BE2C (cell line): ENCODE measurements around the gene STEAP1B.

Experiments used
- DNase-seq: peaks from one replicate; pipeline ENCODE4 v3.0.0-alpha.2; 2020
- H3K27me3 ChIP-seq: fragments of 250-450 bp; sonication (Bioruptor Pico); 2 replicates; pipeline ENCODE4 v1.5.1; 2020; ENCODE audit warnings: mild to moderate bottlenecking
- H3K36me3 ChIP-seq: fragments of 250-450 bp; sonication (Bioruptor Pico); 2 replicates; pipeline ENCODE4 v1.5.1; 2020; ENCODE audit warnings: mild to moderate bottlenecking
- H3K4me1 ChIP-seq: fragments of 250-450 bp; sonication (Bioruptor Pico); 2 replicates; pipeline ENCODE4 v1.5.1; 2020
- H3K4me3 ChIP-seq: 2 replicates; pipeline ENCODE4 v1.5.1; 2011; ENCODE audit warnings: low read depth, low read length
- H3K9me3 ChIP-seq: fragments of 250-450 bp; sonication (Bioruptor Pico); 2 replicates; pipeline ENCODE4 v1.5.1; 2020
- TF ChIP-seq, protein P1 (sequence below): IDR thresholded peaks from 2 replicates; pipeline ENCODE4 v1.5.1; 2012; ENCODE audit warnings: mild to moderate bottlenecking, low read depth, low read length

STEAP1B gene

DNA sequence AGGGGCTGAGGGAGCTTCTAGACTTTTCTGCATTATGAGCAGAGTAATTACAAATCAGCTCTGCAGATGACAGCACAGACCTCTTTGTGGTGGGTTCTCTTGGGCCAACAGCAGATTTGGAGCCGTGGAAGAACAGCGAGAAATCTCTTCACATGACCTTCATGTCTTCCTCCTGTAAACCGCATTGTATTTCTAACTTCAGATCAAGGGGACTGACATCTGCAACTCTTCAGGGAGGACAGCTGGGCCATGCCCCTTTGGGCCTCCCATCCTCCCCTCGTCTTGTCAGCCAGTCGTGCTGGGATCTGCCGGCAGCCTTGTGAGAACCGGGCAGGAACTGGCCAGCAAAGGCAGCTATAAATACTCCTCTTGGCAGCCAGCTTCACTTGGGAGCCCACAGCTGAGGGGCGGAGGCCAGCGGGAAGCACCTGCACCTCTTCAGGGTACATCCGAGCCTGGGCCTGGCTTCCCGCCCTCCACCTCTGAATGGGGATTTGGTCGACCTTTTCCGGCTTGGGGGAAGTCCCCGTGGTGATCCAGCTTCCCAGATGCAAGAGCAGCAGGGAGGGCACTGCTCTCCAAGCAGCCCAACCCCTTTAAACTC is 54.7 kb downstream of the STEAP1B start:
- TF ChIP-seq, protein P1, sequence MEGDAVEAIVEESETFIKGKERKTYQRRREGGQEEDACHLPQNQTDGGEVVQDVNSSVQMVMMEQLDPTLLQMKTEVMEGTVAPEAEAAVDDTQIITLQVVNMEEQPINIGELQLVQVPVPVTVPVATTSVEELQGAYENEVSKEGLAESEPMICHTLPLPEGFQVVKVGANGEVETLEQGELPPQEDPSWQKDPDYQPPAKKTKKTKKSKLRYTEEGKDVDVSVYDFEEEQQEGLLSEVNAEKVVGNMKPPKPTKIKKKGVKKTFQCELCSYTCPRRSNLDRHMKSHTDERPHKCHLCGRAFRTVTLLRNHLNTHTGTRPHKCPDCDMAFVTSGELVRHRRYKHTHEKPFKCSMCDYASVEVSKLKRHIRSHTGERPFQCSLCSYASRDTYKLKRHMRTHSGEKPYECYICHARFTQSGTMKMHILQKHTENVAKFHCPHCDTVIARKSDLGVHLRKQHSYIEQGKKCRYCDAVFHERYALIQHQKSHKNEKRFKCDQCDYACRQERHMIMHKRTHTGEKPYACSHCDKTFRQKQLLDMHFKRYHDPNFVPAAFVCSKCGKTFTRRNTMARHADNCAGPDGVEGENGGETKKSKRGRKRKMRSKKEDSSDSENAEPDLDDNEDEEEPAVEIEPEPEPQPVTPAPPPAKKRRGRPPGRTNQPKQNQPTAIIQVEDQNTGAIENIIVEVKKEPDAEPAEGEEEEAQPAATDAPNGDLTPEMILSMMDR, result no peak
- H3K27me3 ChIP-seq, result no peaks in the 10 kb centered on the region
- no peaks in the 10 kb centered on the region for H3K9me3 ChIP-seq
- no peaks in the 10 kb centered on the region for H3K36me3 ChIP-seq
- DNase-seq, result peak; percentile 23
- no peak overlapping the region for H3K4me3 ChIP-seq
- H3K4me1 ChIP-seq, result peaks cover 3% of the 10 kb centered on the region; the same call in 1 of the 2 replicates

DNA sequence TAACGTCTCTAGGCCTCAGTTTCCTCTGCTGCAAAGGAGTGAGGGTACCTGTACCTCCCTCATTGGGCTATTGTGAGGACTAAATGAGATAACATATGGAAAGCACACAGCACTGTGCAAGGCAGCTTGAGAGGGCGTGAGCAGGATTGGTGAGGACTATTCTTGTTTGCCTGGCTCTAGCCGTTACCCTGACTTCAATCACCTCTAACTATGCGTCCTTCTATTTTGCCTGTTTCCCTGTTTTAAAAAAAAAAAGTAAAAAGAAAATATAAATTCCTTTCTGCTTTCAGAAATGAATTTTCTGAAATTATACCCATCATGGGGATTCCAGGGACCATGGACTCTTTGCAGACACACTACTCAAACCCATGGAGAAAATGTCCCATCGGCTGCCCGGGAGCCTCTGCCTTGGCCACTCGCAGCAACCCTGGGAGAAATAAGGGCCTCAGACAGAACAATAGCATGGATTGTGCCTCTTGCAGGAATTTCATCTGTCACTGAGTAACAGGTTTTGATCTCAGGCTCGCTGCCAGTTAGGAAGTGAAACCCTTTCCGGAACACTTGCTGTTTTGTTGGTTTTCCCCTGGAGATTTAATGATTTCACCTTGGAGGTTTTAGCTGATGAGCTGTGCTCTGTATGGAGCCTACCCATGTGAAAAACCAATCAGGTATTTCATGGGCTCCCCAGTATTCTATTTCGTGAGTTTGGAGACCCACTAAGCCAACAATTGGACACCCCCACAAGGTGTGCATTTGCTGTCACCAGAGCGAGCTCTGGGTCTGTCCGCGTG is 55.6 kb downstream of the STEAP1B start:
- no peak overlapping the region for H3K4me3 ChIP-seq
- no peak for DNase-seq
- peaks cover 3% of the 10 kb centered on the region; the same call in 1 of the 2 replicates for H3K4me1 ChIP-seq
- no peaks in the 10 kb centered on the region for H3K27me3 ChIP-seq
- no peaks in the 10 kb centered on the region for H3K9me3 ChIP-seq
- TF ChIP-seq, protein P1, result no peak
- H3K36me3 ChIP-seq, result no peaks in the 10 kb centered on the region

DNA sequence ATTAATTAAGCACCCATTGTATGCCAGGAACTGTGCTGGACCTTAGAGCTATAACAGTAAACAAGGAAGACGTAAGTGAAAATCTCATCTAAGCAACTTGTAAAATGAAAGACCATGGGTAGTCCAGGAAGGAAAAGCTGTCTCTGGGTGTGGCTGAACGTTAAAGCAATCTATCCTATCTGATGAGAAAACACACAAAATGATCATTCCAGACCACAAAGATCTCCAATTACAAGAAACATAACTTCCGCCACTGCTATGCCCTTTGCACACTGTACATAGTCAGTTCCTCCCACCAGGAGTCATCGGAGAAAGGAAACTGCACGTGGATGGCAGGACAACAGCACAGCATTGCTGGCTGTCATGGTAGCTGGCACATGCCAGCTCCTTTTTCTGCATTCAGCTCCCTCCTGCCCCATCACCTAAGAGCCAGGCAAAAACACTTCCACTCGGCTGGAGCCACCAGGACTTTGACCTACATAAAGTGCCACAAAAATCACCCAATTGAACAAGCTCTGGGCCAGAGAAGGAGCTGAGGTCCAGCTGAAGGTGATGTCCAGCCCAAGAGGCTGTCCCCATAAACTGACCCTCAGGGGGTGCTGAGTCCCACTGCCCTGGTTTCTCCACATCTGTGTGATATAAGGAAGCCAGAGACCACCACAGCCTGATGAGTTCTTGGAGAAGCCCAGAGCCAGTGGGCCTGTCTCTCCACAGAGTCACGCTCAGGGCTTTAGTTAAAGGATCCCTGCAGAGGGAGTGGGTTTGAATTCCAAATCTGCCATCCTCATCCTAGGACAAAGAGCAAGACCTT is 56.4 kb downstream of the STEAP1B start:
- H3K27me3 ChIP-seq, result no peaks in the 10 kb centered on the region
- DNase-seq, result no peak
- no peaks in the 10 kb centered on the region for H3K36me3 ChIP-seq
- no peaks in the 10 kb centered on the region for H3K9me3 ChIP-seq
- no peak overlapping the region for H3K4me3 ChIP-seq
- peaks cover 3% of the 10 kb centered on the region; the same call in 1 of the 2 replicates for H3K4me1 ChIP-seq
- TF ChIP-seq, protein P1, result no peak

DNA sequence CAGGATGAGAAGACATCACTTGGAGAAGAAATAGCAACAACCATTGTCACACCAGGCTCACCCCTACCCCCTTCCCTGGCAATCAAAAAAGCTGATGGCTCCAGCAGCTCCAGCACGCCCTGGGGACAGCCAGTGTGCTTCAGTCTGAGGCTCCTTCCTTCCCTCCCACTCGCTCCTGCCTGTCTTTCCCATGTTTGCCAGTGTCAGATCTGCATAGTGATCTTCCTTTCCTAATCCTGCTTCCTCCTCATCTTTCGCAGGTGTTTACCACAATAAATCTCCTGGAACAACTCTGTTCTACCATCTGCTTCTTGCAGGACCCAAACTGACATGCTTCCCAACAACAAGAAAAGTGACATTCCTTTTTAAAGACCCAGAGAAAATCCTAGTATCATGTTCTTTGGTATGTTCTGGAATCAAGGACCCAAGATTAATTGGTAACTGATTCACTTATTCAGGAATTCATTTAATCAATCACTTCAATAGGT is 57.1 kb downstream of the STEAP1B start:
- Histone ChIP-seq H3K4me3 (no peak overlapping the region), H3K36me3 (no peaks in the 10 kb centered on the region), H3K27me3 (no peaks in the 10 kb centered on the region), H3K9me3 (no peaks in the 10 kb centered on the region), H3K4me1 (peaks cover 3% of the 10 kb centered on the region; the same call in 1 of the 2 replicates)
- TF ChIP-seq, protein P1, result no peak
- DNase-seq, result no peak

DNA sequence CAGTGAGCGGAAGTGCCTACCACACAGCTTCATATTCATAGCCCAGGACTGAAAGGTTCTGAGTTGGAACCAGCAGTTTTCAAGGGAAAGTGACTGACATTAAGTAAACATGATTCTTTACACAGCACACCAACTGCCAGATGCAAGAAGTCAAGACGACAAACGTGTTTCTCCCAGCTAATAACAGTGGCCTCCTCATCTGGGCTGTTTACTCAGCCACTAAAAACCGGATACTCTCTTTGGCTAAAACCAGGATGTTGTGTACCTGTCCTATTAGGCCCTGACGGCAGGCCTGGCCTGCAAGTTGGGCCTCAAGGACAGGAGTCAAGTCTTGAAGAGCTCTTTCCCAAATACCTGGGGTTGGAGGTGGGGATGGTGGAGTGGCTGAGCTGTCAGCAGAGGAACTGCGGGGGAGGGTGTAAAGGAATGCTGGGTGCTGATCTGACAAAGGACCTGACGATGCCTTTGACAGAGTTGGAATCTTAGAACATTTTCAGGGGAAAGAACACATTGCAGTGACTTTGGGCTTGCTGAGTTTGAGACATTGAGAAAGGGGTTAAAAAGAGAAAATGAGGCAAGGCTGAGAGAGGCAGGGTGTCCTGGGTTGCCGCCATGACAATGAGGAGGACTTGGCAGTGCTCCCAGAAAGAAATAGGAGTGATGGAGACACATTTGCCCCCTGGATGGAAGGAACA is 57.7 kb downstream of the STEAP1B start:
- H3K36me3 ChIP-seq, result no peaks in the 10 kb centered on the region
- no peaks in the 10 kb centered on the region for H3K9me3 ChIP-seq
- H3K27me3 ChIP-seq, result no peaks in the 10 kb centered on the region
- TF ChIP-seq, protein P1, result no peak
- H3K4me3 ChIP-seq, result no peak overlapping the region
- peaks cover 3% of the 10 kb centered on the region; the same call in 1 of the 2 replicates for H3K4me1 ChIP-seq
- no peak for DNase-seq
